GM18909 (cell line): ENCODE measurements around the gene MSI2.
A peak's percentile ranks its signal among the peaks of the same experiment; 100 is the strongest.

Source experiments
- ATAC-seq: cut with Tn5 transposase; IDR thresholded peaks from one replicate; pipeline ENCODE4 v1.9.1; 2021; ENCODE audit warnings: mild to moderate bottlenecking; ENCODE audit not compliant: unreplicated experiment, poor library complexity

MSI2 gene

DNA sequence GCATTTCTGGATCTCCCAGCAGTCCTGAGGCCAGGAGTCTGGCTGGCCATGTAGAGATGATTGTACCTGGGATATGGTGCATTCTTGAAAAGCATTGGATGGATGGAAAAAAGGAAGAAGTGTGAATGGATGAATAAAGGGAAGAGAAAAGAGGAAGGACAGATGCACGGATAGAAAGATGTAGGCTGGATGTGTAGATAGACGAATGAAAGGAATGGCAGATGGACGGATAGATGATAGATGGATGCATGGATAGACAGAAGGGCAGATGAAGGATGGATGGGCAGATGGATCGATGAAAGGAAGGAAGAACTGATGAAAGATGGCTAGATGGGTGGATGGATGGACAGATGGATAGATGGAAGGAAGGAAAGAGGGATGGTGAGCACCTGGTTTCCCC, 210.9 kb downstream of the MSI2 start:
- ATAC-seq = no peak

DNA sequence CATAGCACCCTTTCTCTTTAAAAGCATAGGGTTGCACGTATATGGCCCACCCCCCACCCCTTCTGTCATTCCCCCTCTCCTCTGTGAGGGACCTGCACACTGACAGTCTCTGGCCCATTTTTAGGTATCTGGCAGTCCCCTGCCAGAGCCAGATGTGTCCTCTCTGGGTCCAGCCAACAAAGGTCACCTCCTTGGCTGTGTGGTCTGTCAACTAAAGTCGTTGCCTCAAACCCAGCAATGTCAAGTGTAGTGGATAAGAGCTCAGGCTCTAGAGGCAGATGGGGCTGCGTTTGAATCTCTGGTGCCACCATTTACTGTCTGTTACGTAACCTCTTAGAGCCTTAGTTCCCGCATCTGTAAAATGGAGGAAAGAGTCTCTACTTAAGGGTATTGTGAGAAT, 211.5 kb downstream of the MSI2 start:
- ATAC-seq = no peak

DNA sequence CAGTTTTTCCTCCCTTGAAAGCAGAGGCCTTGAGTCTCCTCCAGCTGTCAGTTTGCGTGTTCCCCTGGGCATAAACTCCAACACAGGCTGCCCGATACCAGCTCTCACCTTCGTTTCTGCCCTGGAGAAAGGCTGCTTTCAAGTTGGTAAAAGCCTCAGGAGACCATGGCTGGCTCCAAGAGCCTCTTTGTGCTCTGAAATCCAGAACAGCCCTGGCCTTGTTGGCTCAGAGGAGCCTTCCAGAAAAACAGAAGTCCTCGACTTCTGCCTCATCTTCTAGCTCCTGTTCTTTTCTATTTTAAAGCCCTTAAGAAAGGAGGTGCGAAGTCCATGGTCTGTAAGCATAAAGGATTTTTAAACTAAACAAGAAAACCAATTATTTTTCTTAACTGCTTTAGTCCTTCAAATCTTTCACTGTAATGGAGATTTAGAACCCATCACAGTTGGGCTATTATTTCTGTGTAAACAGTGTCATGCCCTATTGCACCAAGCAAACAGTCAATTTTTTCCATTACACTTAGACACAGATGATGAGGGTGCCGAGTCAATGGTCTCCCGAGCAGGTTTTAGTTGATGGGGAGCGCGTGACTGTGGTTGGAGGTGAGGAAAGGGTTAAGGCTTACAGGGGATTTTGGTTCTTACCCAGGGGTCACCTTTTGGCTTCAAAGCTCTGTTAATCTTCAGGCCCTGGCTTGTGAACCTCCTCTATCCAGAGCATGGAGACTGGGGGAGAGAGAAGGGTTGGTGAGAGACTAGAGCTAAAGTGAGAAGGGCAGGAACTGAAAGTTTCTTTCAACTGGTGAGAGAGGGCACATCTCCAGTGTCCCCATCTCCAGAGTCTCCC, 212.8 kb downstream of the MSI2 start:
- ATAC-seq = peak; percentile 69

DNA sequence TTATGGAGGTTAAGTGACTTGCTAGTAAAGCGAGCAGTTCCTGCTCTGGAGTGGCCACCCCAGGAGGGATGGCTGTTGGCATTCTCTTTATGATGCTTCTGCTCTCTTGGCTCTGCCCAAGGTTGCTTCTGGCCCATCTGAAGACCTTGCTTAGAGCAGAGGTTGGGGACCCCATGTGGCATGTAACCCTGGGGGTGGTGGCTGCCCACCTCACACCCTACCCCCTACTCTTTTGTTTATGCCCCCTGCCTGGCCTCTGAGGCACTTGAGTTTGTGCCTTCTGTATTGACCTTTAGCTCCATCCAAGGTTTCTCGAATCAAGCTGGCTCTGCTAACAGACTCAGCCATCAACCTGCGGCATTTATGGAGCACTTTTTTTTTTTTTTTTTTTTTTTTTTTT, 214.6 kb downstream of the MSI2 start:
- no peak for ATAC-seq

GRCh38 chr17:57471868-57472368, 215.6 kb downstream of the MSI2 start:
- no peak for ATAC-seq

- ATAC-seq = no peak
These were observed 219.5 kb downstream of the MSI2 start for GRCh38 chr17:57475796-57476195.

DNA sequence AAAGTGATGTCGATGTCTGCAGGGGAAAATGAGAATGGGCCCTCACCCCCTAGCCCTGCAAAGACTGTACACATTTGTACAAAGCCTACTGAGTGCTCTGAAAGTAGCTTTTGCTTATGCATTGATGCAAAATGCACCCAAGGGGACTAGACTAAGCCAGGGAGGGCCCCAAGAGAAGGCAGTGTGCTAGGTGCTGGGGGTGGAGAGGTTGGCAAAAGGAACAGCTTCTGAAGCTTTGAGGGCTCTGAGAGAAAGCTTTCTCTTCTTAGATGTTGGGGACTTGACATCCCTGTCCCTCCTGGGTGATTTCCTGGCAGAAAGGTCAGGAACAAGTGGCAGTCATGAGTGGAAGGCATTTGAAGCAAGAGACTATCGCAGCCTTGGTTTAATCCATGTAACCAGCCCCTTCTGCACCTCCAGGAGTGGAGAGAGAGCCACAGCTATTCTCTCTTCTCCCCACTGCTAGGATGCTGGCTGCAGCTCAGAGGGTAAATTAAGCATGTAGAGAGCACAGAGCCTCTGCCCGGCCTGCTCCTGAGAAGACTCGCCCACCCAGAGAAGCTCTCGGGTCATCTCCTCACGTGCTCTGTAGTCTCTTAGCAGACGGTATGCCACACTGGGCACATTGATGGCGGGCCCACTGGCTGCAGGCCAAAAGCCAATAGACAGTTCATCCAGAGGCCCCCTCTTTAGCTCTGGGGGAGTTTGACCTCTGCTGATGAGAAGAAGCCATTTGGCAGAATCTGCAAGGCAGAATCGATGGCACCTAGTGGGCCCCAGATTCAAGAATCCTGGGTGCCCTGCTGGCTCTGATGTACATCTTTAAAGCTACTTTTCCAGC, 221.4 kb downstream of the MSI2 start:
- no peak for ATAC-seq

DNA sequence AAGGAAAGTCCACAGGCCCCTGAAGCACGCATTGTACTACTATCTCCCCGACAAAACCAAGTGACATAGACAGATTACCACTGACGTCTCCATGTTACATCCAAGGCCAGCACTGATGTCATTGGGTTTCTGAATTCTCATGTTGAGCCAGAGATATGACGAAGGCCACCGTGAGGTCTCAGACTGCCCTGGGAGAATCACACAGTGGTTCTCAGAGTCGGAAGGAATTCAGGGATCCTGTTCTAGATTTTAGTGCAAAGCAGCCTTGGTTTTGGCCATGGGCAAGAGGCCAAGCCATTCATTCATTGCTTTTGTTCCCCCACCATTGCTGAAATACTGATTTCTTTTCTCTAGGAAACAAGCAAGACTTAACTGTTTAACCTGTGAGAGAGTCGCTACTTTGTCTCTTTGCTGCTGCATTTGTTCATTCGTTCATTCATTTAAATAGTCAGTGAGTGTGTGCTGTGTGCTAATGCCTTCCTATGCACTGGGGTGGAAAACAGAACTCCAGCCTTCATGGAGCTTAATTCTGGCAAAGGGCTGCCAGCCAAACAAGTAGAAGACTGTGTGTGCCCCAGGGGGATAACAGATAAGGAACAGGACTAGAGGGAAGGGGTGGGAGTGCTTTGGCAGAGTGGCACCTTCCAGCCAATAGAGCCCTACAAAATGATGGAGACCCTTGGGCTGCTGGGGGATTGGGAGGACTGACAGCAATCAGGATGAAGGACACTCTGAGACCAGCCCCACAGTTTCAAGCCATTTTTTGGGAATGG, 222.3 kb downstream of the MSI2 start:
- no peak for ATAC-seq

DNA sequence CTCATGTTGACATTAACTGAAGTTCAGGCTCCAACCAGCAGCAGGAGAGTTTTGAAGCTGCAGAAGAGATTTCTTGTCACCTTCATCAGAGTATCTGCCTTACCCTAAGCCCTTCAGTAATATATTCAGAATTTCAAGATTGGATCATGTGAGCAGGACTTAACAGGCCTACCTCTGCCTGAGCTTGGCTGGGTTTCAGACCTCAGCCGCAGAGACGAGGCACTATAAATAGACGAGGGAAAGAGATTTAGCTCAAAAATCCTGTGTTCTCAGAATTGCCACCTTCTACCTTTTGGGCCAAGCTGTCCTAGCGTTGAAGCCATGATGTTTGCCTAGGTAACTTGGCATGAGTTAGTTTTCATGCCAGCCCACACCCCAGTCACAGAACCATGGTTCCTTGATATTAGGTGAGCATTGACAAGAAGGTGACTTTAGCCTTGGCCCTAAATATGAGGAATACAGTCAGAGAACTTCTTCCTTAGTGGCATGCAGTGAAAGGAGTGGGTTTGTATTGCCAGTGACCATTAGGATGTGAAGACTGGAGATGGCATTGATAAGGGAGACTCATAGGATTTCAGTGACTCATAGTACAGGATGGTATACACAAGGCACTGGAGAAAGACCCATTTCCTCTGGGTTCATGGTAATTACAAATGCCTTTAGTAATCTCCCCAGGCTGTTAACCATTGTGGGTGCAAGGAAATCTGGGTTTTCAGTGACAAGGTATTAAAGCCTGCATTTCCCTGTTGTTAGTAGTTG, 224.3 kb downstream of the MSI2 start:
- ATAC-seq = peak; percentile 51

DNA sequence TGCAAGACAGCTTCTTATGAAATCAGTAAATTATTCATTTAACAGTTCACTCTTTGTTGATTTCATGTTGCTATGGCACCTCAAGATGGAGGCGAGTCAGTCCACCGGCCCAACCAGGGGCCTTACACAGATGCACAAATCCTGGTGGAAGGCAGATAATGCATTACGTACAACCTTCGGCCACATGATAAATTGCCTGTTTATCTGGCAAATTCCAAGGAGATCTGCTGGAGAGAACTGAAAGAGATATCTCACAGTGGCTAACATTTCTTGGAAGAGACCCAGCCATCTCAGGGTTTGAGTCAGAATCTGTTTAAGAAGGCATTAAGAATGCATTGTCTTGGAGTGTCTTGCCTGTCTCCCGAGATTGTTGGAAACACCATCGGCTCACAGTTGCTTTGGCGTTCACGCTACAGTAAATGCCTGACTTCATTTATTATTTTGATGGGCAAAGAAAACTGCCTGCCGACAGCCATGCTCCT, 225.6 kb downstream of the MSI2 start:
- no peak for ATAC-seq

GRCh38 chr17:57482657-57483056, 226.3 kb downstream of the MSI2 start:
- ATAC-seq = no peak

DNA sequence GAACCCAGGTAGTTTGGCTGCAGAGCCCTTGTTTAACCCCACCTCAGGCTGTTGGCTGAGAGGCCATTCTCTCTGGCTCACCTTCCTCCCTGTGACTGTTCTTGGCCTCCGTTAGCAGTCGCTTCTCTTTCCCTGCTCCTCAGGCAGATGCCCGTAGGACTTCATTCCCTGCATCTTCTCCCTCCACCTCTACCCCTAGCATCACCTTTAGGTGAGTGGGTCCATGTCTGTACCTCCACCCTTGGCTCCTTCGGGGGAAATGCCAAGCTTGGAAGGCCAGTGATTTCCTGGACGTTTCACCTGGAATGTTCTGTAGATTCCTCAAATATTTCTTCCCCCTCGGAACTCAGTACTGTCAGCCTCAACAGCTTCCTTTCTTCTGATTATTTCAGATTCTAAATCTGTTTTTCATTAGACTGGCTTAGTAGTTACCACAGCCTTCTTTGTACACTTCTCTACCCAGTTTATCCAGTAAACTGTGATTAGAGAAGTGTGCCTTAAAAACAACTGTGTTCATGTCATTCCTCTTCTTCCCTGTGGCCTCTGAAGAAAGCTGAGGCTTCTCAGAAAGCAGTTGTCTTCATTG, 227.9 kb downstream of the MSI2 start:
- no peak for ATAC-seq

GRCh38 chr17:57484826-57485565, 228.7 kb downstream of the MSI2 start:
- no peak for ATAC-seq

- ATAC-seq = no peak
These were observed 229.2 kb downstream of the MSI2 start for GRCh38 chr17:57485566-57485865.

DNA sequence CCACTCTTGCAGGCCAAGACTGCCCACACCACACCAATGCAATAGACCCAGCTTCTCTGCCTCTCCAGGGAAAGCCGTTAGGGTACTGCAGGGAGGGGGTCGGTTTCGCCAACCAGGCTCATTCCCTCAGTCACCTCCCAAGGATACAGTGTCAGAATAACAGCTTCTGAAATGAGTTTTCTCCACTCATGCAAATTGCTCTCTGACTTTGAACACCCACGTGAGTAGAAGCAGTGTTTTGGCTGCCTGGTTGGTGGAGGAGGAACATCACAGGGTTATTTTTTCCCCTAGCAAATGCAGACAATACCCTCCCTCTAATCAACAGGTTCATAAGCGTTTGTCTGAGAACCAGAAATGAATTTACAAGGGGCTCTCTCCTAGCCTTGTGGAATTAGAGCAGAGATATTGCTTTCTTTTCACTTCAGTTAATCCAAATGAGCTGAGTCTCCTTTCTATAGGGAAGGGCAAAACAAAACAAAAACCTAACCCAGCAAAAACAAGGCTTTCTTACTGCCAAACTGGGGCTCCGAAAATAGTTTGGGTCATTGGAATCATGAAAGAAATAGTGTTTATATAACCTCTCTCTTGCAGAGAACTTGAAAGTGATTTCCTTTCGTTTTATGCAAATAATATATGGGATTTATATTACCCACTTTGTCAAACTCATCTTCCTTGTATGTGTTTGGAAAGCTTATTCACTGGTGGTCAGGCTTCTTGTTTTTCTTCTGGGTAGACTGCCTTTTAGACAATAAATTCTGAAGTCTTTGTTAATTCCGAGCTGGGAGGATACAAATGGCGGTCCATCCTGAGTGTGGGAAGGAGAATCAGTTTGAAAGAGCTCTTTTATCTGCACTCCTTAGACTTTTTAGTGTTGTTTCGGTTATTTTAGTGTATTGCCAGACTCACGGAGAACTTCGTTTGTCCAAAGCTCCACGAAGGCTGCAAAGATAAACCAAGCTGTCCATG, 229.9 kb downstream of the MSI2 start:
- no peak for ATAC-seq

DNA sequence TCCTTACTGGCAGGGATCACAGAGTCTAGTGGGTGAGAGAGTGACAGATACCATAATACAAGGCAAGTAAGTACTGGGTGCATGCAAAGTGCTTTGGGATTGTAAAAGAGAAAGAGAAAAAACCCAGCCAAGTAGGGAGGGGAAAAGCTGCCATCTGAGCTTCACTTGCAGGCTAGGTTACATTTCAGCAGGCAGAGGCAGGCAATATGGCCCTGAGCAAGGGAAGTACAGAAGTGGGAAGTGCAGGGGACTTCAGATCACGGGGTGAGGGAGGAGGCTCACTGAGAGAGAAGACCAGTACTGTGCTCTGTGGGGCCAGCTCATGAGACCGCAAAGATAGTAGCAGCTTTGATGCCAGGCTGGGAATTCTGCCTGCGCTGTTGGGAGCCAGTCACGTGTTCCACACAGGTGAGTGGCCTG, 230.6 kb downstream of the MSI2 start:
- no peak for ATAC-seq

- ATAC-seq = no peak
These were observed 231.2 kb downstream of the MSI2 start for GRCh38 chr17:57487573-57487972.

DNA sequence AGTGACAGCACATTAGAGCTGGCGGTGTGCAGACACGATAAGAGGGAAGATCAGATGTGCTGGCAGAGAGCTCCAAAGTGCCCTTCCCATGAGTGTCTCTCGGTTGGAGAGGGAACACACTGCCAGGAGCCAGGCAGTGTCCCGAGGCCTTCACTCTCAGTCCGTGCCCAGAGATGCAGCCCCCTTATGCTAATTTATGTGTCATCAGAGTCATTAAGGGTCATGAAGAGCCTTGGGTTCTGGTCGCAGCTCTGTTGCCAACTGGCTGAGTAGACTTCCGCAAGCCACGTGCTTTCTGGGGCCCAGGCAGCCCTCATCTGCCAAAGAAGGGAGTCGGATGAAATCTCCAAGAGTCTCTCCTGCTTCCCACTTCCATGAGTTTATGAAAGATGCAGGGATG, 232.5 kb downstream of the MSI2 start:
- ATAC-seq = no peak
